ENCODE measurements around the gene PFDN4.

PFDN4 gene

DNA sequence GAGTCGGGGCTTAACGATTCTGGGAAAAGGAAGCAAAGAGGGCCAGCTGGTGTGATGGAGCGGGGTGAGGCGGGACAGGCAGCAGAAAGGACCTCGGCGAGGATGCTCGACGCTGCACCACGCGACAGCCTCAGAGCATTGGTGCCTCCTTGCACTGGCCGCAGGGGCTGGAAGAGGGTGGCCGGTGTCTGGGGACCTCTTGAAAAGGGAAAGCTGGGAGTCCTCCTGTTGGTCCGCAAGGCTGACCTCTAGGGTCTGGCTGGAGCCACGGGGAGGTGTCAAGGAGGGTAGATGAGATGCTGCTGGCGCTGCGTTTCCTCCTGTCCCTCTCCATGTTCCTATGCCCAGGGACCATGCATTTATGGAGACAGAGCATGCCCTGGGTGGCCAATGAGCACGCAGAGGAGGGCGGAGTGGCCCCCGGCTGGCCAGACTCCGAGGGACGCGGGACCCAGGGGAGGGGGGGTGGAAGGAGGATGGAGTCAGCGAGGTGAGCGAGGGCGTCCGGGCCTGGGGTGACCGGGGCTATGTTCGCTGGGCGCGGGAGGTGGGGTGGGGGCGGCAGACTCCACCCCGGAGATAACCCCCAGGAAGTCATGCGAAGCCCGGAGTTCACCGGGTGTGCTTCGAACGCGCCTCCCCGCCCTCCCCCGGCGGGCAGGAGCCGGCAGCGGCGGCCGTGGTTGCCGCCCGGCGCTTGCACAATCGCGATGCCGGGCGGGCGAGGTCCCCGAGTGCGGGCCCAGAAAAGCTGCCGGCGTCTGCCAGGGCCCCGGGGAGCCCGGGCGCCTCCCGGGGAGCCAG lies 34.0 kb upstream of the PFDN4 start, which contains the start of gene CYP24A1:
CYP24A1 (minus strand) TSS at position 334 of the 804 bp plus-strand sequence. CDS start 407 bp downstream, outside the sequence.
- DNase-seq (ENCODE audit: low read depth): no peak

DNA sequence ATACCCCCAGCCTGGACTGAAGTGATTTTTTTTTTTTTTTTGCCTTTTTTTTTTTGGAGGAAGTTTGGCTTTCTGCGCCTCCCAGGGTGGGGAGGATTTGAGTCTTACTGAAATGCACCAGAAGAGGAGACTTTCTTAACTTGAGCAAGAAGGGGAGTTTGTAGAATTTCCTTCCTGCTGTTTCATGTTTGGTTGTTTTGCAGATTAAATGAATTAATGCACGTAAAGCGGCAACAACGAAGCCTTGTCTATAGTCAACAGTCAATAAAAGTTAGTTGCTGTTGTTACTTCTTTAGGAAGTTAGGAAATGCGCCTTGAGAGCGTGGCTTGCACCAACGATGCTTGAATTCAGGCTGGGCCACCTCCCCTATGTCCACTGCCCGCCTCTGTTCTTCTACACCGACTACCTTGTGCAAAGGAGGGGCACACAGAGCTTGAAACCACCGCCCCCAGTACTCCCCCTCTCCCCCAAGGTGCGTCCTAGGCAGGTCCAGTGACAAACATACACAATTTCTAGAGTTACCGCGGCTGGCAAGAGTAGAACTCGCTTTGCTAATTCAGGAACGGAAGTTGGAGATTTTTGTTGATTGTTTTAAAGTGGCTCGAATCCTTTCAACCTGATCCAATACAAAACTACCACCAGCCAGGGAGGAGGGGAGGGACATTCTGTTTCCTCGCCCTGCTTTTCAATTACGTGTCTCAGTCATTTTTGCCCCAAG lies 33.3 kb upstream of the PFDN4 start:
- DNase-seq (ENCODE audit: low read depth): no peak

DNA sequence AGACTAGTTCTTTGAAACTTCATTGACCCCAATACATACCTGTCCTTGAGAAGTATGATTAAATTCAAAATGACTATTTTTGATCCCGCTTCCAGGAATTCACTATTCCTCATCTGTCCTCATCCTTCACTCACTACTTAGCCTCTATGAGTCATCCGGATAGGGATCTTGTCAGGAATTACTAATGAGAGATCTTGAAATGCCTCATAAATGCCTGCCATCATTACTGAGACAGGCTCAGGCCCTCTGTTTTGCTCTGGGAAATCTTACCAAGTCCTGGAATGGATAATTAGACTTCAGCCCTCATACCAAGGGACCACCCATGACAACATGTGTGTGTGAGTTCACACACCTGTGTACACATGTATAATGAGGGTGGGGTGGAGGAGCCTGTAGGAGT lies 31.3 kb upstream of the PFDN4 start:
- DNase-seq (ENCODE audit: low read depth): no peak

DNA sequence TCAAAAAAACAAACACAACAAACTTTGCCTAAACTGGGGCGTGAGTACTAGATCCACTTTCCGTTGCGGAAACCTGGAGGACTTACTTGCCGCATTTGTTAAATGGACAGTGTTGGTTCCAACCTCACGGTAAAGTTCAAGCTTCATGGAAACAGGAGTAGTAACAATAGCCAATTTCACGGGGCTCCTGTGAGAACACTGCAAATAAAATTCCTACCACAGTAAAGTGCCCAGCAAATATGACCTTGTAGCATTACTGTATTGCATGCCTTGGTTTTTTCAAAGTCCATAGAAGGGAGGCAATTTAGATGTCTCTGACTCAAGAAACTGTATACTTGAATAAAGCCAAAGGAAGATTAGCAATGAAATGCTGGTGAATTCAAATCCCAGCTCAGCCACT lies 30.5 kb upstream of the PFDN4 start:
- no peak for DNase-seq (ENCODE audit: low read depth)

GRCh38 chr20:54178256-54178655 lies 29.6 kb upstream of the PFDN4 start:
- no peak for DNase-seq (ENCODE audit: low read depth)

DNA sequence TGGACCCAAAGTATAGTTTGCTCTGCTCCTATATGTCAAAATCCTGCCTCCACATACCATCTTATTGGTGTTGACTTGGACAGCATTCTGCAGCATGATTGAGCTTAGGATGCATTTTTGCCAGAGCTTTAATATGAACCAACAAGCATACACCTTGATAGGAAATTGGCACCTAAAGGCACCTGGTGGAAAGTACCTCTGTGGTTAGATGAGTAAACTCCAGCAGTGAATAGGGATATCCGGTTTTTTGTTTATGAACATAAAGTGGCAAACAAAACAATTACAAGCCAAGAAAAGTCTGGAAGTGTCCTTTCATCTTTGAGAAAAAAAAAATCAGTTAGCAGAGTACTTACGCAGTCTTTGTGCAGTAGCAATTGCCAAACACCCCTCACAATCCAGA lies 27.9 kb upstream of the PFDN4 start:
- no peak for DNase-seq (ENCODE audit: low read depth)

DNA sequence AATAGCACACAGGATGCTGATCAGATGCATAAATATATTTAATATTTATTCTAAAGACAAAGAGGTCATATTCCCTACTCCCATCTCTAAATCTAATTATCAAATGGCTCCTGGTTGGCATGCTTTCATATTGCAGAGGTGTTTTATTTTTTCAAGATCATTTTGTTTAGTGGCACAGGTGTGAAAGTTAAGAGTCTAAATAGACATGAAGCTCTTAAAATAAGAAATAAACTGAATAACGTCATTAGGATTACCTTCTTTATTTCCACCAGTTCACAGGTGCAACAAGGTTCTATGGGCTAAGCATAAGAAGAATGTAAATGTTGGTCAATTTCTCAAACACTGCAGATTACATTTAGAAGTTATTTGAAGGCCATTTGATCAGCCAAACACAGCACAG lies 27.0 kb upstream of the PFDN4 start:
- DNase-seq (ENCODE audit: low read depth): no peak

DNA sequence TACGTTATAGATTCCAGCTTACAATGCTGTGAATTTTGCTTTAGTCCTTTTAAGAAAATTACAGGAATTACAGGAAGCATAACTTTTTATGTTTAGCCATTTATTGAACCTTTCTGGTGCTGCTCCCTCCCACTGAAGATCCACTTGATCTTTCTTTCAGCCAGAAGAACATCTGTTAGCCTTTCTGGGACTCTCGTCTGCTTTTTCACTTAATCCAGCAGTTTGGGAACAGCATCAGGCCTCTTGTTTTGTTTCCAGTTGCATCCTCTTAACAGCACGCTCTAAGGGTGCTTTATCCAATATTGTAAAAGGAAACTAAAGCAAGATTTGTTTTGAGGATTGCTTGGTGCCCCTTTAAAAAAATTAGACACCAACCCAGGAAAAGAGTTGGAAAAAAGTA lies 23.8 kb upstream of the PFDN4 start:
- DNase-seq (ENCODE audit: low read depth): no peak

- no peak for DNase-seq (ENCODE audit: low read depth)
Observed at GRCh38 chr20:54184904-54185626, 22.8 kb upstream of the PFDN4 start.

- DNase-seq (ENCODE audit: low read depth): no peak
Observed at GRCh38 chr20:54188132-54188849, 19.6 kb upstream of the PFDN4 start.

DNA sequence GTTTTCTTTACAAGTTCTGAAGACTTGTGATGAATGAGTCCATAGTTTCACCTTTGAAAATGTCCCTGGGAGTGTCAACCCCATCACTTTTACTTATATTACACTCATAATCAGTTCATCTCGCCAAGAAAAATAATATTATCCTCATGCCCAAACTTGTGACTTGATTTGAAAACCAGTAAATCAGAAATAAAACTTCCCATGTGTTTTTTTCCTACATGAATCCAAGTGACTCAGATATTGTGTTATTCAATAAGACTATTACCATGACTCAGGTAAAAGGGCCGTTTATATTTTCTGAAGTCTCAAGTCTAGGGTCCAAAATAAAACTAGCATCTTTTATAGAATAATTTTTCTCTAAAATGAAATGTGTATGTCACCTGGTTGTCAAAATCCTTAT lies 18.3 kb upstream of the PFDN4 start:
- DNase-seq (ENCODE audit: low read depth): no peak

DNA sequence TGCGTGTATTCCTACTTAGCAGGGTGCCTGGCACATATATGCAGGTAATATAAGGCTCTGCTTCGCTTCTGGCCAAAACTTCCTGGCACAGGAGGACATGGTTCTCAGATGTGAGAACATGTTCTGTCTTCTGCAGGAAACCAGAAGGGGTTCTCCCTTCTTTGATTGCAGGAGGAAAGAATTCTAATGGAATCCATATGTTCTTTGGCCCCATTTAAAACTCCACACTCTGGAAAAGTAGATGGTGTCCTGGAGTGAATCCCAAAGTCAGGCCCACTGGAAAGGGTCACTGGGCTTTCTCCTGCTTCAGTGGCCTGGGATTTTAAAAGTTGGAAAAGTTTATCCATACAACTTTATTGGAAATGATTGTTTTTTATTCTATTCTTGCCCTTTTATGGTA lies 17.7 kb upstream of the PFDN4 start:
- DNase-seq (ENCODE audit: low read depth): no peak

GRCh38 chr20:54193817-54194216 lies 14.1 kb upstream of the PFDN4 start:
- DNase-seq (ENCODE audit: low read depth): no peak

DNA sequence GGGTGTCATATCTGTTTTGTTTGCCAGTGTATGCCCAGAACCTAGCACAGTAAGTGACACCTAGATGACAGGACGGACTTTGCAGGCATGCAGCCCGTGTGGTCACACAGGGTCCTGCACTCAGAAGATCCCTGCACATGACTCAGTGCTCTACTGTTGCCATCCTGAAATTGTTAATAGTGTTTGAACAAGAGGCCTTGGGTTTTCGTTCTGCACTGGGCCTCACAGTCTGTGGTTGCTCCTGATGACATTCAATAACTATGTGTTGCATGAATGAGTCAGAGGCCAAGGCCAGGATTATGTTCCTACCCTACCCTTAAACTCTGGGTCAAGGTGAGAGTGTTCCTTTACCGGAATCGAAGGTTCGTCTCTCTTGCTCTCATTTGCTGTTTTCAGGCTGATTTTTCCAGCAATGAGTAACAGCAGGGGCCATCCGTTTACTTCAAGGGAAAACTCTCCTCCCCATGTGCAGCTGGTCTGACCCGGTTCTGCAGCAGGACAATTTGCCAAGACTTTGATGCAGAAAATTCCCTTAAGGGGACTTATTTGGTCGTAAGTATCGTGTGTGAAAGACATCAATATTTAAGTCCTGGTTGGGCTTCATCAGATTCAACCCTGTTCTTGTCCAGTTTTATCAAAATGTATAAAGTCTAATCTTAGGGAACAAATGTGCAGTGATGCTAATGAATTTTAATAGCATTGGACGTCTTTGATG lies 13.0 kb upstream of the PFDN4 start:
- DNase-seq (ENCODE audit: low read depth): no peak

- DNase-seq (ENCODE audit: low read depth): no peak
Observed at GRCh38 chr20:54195483-54196472, 12.1 kb upstream of the PFDN4 start.

DNA sequence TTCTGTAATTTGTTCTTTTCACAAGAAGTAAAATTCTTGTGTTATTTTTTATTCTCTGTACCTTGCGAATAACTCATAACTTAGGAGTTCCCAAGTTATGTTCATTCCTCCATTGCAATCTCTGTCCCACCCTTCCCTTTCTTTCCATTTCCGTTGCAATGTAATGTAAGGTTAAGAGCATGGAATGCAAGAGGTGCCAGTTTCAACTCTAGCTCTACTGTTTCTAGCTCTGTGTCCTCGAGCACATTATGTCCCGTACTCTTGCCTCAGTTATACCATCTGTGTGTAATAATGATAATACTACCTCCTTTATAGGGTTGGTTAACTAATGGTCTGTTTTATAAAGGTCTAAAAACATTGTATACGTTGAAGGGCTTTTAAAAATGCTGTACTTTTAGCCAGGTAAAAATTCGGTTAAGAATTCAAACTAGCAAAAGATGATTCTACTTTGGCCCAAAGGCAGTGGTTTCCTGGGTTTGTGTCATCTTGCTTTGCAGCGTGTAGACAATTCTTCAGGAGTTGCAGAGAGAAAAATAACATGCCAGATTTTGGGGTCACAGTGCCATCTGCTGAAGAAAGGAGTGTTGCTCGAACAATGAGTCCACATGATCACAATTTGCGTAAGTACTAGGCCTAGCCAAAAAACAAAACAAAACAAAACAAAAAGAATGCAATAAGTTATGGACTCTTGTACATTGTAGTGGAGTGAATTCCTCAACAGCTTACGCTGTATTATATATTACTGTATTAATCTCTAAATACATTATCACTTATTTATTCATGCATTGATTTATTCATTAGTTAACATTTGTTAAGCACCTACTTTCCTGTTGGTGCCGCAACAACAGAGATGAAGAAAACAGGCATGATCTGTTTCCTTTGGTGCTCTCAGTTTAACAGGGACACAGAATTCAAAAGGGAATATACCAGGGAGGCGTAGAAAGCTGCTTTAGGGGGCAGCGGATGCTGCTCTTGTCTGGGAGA lies 10.0 kb upstream of the PFDN4 start:
- DNase-seq (ENCODE audit: low read depth): no peak

GRCh38 chr20:54199283-54199682 lies 8.6 kb upstream of the PFDN4 start:
- DNase-seq (ENCODE audit: low read depth): no peak

GRCh38 chr20:54199721-54200176 lies 8.1 kb upstream of the PFDN4 start:
- peak; percentile 43 for DNase-seq (ENCODE audit: low read depth)
